Measurements from ENCODE around the gene PSORS1C1.

The PSORS1C1 gene

DNA sequence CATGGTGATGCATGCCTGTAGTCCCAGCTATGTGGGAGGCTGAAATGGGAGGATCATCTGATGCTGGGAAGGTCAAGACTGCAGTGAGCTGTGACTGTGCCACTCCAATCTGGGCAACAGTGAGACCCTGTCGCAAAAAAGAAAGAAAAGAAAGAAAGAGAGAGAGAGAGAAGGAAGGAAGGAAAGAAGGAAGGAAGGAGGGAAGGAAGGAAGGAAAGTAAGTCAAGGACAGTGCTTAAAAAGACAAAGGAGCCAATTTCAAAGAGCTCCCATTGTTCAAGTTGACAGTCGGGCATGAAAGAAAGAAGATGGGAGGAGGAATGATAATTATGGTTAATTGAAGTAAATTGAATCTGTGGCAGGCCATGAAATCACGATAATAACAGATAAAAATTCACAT is 18.4 kb upstream of the PSORS1C1 start:
- no peak for DNase-seq (ENCODE audit: low read depth)

DNA sequence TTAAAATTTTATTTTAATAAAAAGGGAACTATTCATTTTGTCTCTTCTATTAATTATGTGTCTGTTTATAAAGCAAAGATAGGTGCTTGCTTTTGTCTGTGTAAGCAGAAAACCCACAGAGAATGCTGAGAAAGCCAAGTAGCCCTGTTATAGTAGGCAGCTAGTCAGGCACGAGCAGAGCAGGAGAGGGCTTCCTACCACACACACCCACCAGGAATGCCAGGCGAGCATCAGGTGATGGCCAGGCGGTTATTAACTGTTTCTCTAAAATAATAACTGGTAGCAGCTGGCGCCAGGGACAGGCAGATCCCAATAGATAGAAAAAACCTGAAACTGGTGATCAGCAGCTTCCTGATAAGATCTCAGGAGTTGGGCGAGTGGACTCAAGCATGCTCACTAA is 17.9 kb upstream of the PSORS1C1 start:
- no peak for DNase-seq (ENCODE audit: low read depth)

DNA sequence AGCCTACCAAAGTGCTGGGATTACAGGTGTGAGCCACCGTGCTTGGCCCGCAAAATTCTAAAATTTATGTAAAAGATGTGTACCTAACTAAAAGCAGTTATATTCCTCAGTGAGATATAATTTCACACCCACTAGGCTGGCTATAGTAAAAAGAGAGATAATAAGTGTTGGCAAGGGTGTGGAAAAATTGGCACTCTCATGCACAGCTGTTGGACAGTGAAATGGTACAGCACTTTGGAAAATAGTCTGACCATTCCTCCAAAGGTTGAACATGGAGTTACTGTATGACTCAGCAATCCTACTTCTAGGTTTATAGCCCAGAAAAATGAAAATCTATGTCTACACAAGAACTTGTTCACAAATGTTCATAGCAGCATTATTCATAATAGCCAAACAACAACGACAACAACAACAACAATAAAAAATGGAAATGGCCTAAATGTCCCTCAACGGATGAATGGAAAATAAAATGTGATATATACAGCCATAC is 16.1 kb upstream of the PSORS1C1 start:
- DNase-seq (ENCODE audit: low read depth) = no peak

DNA sequence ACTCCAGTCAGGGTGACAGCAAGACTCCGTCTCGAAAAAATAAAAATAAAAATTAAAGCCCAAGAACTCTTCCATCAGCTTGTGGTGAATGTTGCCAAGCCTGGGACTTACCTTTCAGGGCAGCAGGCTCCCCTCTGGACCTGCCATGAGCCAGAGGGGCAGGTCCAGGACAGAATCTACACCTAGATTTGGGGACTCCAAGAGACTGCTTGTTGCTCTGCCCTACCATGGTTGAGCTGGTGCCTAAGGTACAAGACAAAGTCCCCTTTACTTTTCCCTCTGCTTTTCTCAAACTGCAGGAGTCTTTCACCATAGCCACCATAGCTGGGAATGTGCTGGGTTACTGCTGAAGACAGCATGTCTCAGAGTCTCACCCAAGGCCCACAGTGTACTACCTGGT is 11.5 kb upstream of the PSORS1C1 start:
- no peak for DNase-seq (ENCODE audit: low read depth)

DNA sequence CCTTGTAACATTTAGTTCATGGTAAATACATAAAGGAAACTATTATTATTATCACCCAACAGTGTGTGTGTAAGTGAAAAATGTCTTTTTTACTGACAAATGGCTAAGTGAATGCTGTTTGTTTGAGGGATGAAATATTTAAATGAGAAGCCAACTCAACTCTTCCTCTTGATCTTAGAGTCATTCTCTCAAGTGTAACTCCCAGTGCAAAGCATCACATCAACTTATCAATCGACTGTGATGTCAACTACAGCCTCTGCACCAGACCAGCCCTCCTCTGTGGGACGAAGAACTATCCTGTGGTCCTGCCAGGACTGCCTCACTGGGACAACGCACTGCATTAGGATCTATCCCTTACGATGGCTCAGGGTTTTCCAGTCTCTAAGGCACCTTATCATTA is 7.5 kb upstream of the PSORS1C1 start:
- DNase-seq (ENCODE audit: low read depth) = no peak

DNA sequence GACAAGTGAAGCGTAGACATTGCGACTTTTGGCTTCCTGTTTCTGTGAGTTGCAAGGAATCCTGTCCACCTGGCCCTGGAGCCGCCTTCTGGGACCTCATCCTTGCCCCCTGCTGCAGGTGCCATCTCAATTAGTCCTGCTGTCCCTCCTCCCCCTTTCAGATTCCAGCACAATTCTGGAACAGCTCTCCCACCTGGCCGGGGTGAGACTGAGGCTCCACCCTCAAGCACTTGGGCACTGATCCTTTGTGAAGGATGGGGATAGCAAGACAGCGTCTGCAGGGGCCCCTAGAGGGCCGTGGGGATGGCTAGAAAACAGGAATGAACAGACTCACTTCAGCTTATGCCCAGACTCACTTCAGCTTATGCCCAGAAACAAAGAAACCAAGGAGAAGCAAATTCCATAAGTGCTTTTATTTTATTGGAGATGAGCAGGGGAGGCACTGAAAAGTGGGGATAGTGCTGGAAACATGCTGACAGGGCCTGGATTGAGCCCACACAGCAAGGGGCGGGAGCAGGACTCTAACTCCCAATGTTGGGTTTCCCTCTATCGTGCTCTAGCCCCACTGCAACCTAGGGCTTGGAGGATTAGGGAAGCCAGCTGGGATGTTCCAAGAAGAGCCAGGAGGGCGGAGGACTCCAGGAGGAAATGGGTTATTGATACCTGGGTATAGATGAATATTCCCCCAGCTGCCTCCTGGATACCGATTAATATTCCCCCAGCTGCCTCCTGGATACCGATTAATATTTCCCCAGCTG is 3.6 kb upstream of the PSORS1C1 start:
- no peak for DNase-seq (ENCODE audit: low read depth)

DNA sequence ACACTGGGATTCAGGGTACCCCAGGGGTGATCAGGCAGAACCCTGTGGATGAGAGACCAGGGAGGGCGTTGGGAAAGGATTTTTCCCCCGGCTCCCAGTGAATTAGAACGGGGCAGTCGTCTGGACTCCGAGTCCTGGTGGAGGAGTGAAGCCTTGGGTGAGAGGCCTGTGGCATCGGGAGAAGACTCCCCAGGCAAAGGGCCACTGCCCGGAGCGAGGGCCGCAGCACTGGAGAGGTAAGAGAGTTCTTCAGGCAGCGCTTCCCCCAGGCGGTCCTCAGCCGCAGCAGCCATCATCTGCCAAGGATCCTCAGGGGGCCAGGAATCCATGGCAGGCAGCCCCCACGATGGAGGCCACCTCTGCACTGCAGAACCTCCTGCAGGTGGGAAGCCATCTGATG is 2.9 kb upstream of the PSORS1C1 start:
- DNase-seq (ENCODE audit: low read depth) = no peak

DNA sequence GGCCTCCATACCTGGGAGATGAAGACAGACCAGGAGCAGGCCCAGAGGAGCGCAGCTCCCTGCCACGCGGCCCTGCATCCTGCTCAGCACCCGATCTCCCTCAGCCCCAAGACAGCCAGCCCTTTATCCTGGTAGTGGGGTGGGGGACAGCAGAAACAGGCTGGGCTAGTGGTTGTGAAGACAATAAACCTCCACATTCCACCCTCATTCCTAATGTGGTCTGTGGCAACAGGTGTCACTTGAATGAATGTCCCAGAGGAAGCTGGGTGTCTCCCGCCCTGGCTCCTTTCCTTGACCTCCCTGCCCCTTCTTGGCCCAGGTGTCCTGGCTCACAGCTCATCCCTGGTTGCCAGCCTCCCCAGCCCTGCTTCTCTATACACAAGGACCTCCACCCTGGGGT is 2.1 kb upstream of the PSORS1C1 start, which contains the start of gene C6orf15:
Gene C6orf15, minus strand, starts transcription at position 98 of the 400 bp plus-strand sequence. Its CDS starts 20 bp downstream, at position 78.
- no peak for DNase-seq (ENCODE audit: low read depth)

DNA sequence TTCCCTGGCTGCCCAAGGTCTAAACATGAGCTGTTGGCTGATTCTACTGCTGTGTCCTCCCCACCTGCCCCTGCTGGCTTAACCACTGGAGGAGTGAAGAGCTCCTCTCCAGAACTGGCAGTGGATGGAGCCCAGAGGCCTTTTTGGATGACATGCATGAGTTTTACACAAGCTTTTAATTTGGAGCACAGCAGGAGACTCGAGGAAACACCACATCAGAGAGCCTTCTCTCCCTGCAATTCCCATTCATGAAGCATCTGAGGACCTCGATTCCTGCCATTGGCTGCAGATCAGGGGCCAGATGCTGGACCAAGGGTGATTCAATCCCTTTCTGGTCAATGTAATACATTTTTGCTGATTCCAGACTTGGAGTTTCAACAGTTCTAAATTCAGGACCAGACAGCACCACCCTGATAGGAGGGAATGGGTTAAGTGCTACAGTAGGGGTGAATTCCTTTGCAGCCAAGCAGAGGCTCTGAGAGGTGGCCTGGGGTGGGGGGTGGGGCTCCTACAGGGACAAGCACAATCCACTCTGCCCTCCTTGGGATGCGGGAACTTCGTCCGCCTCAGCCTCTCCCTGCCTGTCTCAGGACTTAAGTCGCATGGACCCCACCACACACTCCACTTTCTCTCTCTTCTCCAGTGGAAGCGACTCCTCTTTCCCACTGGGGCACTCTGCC is 599 bp upstream of the PSORS1C1 start:
- no peak for DNase-seq (ENCODE audit: low read depth)

DNA sequence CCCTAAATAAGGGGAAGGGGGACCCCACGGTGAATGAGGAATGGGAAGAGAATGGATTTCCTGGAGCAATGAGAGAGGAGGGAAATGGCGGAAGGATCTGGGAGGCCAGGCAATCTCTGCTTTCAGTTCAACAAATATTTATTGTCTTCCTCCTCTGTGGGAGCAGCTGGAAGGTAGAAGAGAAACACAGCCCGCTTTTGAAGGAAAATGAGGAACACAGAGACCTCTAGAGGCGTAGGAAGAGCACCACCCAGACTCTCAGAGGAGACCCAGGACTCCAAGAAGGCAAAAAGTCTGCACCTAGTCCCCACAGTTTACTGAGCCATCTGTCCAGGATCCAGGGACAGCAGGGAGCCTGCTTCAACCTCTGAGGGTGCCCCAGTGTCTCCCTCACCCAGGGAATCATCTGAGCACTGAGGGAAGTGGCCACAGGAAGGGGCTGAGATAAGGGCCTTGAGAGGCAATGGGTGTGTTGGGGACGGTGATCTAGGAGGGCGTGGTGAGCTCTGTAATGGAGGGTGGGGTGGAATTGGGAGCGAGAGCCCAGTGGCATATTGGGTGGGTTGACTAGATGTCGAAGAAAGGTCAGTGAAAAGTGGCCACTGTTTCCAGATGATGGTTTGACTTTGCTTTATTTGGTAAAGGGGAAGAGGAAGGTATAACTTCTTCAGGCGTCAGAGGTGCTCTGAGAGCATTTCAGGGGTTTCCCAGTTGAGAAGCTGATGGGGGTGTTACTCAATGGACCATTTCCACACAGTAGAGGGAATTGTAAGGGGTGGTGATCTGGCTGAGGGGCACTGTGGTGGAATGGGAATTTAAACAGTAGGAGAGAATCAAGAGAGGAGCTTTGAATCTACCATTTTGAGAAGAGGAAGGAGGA is 610 bp downstream of the PSORS1C1 start:
- no peak for DNase-seq (ENCODE audit: low read depth)

DNA sequence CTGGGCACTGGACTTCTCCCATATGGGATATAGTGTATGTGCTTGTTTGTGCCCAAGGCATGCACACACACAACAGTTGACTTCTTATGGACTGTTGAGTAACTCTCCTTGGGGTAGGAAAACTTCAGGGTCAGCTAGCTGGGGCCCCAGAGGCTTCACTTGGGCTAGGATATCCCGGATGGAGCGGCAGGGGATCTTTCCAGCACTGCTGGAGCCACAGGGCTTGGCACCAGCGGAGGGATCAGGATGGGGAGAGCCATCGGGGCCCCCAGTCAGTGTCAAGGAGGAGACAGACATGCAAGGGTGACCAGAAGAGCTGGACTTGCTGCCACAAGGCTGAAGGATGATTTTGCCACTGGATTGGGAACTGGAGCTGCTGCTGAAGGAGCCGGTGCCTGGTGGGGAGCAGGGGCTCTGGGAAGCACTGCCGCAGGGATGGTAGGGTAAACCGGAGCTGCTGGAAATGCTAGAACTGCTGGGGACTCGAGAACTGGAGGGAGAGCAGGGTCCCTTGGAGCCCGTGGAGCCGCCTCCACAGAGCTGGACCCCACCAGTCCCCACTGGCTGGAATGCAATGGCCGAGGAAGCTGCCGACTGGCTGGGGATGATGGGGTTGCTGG is 1.5 kb downstream of the PSORS1C1 start:
- no peak for DNase-seq (ENCODE audit: low read depth)

DNA sequence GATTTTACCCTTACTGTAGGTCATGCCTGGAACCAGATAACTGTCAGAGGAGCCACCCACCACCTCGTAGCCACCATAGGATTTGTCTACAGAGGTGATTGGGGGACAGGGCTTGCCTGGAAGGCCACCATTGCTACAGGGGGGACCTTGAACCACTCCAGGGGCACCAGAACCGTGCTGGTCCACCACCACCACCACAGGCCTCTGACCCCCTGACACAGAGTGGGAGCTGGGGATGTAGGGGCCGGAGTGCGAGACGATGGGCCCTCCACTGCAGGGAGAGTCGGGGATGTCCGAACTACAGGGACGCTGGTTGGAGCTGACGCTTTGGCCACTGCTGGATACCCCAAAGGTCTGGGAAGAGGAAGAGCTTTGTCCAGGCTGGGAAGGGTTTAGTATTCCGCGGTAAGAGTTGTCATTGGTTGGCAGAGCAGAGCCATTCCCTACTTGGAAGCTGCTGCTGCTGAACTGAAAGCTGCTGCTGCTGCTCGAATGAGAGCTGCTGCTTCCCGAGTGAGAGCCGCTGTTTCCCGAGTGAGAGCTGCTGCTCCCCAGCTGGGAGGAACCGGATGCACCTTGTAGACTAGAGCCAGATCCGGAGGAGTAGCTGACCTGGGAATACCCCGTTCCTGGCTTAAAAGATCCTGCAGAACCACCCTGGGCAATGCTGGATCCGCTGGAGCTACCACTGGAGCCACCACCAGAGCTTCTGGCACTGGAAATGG is 2.2 kb downstream of the PSORS1C1 start:
- no peak for DNase-seq (ENCODE audit: low read depth)

DNA sequence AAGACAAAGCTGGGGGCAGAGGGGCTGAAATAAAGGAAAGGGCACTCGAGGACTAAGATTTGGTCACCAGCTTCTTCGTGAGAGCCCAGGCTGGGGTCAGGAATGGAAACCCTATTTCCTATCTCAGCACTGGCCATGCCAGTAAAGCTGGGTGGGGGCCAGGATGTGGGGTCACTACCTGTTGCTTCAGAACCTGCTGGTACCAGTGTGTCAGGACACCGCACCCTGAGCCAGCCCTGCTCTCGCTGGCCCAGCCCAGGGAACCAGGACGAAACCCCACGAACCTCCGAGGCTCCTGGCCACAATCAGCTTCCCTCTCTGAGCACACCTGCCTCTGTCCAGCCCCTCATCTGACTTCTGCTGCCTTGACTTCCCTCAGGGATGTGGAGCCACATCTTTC is 3.6 kb downstream of the PSORS1C1 start:
- DNase-seq (ENCODE audit: low read depth) = no peak

DNA sequence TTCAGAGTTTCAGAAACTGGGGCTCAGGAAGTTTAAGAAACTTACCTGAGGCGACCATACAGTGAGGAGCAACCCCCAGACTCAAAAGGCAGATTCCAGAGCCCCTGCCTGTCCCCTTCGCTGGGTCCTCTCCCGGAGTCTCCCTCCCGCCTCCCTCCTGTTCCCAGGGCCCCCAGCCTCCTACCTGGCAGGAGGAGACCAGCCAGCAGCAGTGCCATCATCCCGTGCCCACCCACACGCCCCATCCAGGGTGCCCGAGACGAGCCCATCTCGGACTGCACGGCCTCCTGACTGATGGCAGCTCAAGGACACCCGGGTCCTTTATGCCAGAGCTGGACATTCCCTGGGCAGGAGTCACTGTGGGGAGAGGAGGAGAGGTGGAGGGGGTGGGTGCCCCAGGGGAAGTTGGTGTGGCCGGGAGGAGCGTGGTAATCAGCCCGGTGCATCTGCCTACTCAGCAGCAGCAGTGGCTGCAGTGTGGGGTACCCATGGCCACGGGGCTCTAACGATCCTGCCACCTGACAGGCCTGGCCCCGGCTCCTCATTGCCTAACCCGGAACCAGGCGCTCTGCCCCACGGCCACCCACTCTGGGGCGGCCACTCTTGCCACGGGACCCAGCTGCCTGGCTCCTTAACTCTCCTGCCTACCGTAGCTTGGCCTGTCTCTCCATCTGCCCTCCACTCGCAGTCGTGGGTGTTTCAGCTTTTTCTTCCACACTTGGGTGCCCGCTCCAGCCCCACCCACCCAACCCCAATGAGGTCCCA is 5.7 kb downstream of the PSORS1C1 start, which contains the start of gene CDSN:
Gene CDSN, minus strand, starts transcription at position 296 of the 765 bp plus-strand sequence. Its CDS starts 27 bp downstream, at position 269.
- DNase-seq (ENCODE audit: low read depth) = no peak

DNA sequence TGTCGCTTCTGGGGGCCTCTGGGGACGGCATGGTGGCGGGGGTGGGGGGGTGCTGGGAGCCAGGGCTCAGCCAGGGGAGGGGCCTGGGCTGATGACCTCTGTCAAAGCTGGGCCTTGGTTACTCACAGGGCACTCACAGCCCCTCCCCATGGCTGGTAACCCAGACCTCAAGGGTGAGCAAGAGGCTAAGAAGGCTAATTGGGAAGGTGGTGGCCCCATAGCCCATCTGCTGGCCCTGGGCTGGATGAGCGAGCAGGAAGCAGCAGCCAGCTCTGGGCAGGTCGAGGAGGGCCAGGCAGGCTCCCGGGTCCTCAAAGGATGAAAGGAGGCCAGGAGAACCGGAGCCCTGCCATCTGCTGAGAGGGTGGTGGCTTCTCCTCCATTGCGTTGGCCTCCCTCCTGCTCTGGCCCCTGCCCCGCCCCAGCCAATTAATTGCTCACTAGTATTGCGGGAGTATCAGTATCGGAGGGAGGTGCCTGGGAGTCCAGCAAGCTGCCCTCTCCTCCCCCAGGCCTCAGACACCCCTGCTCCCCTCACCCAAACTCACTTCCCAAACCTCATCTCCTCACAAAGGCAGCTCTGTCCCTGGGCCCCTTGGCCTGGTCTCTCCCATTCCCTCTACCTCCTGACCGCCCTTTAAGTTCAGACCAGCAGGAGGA is 6.7 kb downstream of the PSORS1C1 start:
- no peak for DNase-seq (ENCODE audit: low read depth)

DNA sequence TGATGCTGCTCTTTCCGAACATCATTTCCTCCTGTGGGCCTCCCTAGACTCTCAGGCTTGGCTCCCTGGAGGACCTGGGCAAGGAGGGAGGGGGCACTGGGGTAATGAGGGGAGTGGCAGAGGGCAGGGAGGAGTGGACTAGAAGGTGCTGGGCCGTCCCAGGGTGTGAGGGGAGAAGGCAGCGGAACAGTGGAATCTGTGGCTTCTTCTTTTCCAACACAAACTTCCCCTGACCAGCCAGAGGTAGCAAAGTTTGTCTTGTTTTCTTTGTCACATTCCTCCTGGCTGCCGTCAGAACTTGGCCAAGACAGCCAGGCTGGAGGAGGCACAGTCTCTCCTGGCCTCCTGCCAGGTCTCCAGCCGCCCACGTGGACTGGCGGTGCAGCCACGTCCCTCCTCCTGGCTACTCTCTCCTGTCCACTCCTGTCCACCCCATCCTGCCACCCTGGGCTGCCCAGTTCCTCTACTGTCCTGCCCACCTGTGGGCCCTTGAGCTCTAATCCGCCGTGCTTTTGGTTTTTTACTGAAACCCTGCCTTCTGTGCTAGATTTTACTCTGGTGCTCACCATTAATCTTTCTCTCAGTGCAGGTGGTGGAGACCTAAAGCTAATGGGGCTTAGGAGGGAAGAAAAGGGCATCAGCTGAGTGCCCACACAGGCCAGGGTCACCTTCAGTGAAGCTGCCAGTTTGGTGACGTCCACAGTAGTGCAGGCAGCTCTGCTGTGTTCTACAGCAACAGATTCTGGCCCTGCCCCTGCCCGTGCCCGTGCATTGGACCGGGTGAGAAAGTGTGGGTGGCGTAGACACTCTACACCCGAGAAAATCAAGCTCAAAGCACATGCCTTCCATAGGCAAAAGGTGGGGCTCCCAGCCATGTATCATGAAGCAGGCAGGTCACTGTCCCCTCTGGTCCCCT is 8.4 kb downstream of the PSORS1C1 start:
- no peak for DNase-seq (ENCODE audit: low read depth)

DNA sequence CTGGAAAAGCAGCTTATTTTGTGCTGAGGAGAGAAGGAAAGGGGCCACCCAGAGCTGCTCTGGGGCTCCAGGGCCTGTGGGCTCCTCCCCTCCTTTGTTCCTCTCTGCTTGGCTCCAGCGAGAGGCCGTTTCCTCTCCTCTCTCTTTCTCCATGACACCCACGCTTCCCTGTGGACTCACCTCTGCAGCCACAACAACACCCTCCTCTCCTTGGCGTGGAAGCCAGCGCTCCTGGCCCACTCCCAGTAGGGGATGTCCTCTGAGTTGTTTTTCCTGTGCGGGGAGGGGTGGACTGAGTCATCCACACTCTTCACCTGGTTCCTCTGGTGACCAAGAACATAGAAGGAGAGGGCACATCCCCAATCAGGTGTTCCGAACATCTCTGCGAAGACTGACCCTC is 10.6 kb downstream of the PSORS1C1 start:
- DNase-seq (ENCODE audit: low read depth) = no peak

DNA sequence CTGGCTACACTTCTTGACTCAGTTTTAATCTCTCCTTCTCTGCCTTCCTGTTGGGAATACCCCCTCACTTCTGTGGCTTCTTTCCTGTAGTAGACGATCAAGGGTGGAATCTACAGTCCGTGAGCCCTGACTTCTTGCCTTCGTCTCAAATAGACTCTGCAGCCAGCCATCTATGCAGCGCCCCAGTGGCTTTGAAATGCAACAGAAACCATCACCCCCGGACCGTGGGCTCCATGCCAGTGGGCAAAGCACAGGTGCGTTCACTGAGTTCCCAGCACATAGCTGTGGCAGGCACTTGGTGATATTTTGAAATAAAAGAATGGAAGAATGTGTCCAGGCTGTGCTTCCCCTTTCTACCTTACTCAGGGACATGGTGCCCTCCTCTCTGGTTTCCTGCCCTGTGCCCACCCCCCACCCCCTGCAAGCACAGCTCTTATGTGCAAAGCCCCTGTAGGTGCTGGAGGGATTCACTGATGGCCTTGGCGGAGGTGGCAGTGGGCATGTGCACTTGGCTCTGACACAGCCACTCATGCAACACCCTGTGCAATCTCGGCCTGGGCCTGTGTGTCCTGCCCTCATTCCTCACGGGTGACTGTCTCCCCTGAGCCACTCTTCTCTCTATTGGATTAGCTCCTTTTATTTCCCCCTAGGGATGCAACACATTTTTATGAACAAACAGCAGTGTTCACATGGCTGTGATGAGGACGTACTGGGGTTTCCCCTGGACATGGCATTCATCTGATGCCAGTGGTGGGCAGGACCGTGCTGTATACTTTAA is 11.2 kb downstream of the PSORS1C1 start:
- DNase-seq (ENCODE audit: low read depth) = no peak

Data from stimulated activated CD8-positive, alpha-beta memory T cell treated with anti-CD3 and anti-CD28 coated beads, Interleukin-15, amount 100 ng/mL, for 24 hours (primary cell).